GM19193 (cell line): ENCODE data around the gene NAA60.

Experiments used
- POLR2A ChIP-seq: IDR thresholded peaks from 4 replicates; pipeline ENCODE4 v1.6.1; 2011; ENCODE audit not compliant: insufficient read depth, insufficient read length; ENCODE audit errors: extremely low read depth

The NAA60 gene

GRCh38 chr16:3511286-3512180 is 68.1 kb downstream of the NAA60 start:
- no peak for TF ChIP-seq POLR2A

DNA sequence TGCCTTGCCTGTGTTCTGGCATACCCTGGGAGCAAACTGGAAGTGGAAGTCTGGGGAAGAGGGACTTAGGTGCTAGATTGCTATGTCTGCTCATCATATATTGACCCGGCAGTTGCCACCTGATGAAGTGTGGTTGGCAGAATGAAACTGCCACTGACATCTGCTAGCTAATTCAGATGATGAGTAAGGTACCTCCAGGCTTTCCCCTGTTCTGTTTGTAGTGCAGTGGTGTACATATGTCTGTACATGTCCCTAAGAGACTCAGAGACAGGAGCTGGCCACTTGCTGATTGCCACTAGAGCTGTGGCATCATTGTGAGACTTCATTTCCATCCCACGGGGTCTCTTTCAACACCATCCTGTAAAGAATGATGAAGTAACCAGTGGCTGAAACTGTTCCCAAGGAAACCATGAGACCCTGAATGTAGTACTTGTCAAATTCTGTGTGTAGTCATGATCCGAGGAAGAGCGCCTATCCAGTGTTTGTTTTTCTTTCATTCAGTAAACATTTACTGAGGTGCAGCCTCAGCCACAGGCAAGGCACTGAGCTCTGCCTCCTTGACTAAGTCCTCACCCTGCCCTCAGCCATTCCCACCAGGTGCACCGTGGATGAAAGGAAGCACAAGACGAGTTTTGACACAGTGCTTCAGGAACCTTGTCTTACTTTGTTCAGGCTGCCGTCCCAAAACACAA is 70.6 kb downstream of the NAA60 start:
- no peak for TF ChIP-seq POLR2A

DNA sequence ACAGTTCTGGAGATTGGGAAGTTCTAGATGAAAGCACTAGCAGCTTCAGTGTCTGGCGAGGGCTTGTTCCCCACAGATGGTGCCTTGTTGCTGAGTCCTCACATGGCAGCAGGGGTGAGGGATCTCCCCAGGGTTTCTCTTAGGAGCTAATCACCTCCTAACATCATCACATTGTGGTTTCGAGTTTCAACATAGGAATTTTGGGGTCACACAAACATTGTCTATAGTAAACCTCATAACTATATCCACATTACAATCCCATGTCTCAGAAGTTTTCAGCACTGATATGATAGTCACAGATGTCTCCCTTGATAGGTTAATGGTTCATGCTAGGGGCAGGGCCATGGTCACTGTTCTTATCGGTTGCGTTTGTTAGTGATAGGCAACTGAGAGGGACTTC is 71.1 kb downstream of the NAA60 start:
- TF ChIP-seq POLR2A: no peak

DNA sequence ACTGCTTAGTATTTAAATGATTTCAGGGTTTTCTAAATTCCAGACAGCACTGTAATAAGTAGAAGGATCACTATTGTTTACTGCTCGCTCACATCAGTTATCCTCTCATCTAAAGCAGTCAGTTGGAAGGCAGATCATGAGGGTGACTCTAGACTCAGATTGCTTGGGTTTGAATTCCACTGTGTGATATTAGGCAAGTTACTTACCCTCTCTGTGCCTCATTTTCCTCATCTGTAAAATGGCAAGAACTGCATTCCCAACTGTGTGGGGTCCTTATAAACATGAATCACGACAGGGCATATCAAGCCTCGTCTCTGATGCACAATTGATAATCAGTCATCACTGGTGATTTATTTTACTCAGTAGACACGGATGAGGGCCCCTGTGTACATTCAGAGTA is 72.4 kb downstream of the NAA60 start:
- no peak for TF ChIP-seq POLR2A

GRCh38 chr16:3518292-3518985 is 75.0 kb downstream of the NAA60 start:
- no peak for TF ChIP-seq POLR2A

DNA sequence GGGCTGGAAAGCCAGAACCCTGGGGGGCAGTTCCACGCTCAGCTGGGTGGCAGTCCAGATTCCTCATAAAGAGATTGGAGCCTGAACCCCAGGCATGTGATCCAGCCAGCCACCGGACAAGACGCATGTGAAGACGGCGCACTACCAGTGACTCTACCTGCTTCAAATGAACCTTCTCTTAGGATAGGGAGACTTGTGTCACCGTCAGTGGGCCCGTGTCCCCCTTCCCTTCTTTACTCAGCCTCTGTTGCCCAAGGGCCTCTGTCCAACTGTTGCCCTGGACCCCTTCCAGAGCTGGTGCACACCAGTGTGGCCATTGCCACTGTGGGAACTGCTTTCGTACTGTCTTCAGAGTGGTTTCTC is 75.5 kb downstream of the NAA60 start:
- no peak for TF ChIP-seq POLR2A

GRCh38 chr16:3519581-3519980 is 76.1 kb downstream of the NAA60 start:
- TF ChIP-seq POLR2A: no peak

DNA sequence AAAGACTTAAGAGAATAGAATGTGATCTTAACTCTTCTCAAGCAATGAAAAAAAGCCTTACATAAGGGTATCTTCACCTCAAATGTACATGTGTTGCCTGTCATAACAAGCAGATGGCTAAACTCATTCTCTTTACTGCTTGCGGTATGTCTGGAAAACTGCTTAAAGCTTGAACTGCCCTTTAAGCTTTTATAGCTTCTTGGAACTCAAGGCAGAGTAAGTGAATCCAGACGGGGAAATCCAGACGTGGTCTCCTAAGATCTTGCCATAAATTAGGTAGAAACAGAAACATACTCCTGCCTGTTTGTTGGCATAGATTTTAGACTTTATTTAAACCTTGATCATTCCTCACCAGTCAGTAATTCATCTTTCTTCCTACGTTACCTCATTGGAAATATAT is 76.9 kb downstream of the NAA60 start:
- TF ChIP-seq POLR2A: no peak

DNA sequence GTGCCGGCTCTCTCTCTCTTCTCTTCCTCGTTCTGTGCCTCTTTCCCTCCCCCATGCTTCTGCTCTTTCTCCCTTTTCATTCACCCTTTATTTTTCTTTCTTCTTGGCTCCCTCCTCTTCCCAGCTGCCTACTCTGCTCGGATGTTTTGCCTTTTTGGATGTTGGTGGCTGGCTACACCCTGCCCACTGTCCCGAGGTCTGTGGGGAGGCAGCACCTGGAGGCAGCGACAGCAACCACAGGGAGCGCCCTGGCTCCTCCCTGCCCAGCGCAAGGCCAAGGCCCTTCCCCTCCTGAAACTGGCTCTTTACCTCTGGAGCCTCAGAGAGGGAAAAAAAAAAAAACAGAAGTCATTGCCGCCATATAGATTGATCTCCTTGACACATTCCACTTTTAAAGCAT is 77.4 kb downstream of the NAA60 start:
- TF ChIP-seq POLR2A: no peak

- no peak for TF ChIP-seq POLR2A
Observed at GRCh38 chr16:3523281-3523680, 79.8 kb downstream of the NAA60 start.

DNA sequence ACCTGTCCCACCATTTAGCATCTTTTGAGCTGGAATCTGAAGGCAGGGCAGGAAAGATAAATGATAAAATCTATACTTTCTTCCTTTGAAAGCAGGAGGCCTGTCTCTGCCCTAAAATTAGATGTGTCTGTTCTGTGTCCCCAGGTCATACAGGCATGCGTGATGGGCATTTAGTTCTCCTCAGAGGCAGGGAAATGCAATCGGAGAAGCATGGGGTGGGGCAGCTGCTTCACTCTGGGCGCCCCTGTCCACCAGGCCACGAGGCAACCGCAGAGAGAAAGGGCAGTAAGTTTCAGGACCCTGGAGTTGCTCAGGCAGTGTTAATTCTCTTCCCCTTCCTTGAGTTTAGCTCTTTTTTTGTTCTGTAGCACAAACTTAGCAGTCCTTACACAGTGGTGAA is 82.5 kb downstream of the NAA60 start:
- TF ChIP-seq POLR2A: no peak

DNA sequence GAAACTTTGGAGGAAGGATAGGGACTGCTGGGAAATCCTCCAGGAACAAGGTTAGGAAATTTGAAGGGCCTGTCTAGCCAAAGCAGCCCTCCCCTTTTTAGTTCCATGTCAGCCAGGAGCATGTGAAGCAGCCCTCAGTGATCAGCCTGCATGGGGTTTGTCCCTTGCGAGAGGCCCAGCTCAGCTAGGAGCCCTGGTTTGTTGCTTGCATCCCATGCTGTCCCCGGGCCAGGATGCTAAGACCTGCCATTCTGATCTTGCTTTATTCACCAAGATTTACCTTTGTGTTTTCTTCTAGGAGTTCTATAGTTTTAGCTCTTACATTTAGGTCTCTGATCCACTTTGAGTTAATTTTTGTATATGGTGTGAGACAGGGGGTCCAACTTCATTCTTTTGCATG is 84.9 kb downstream of the NAA60 start:
- TF ChIP-seq POLR2A: no peak

- no peak for TF ChIP-seq POLR2A
Observed at GRCh38 chr16:3529175-3529574, 85.7 kb downstream of the NAA60 start.

- TF ChIP-seq POLR2A: no peak
Observed at GRCh38 chr16:3530371-3530914, 87.0 kb downstream of the NAA60 start.

GRCh38 chr16:3532741-3533140 is 89.3 kb downstream of the NAA60 start:
- TF ChIP-seq POLR2A: no peak
